ENCODE data around the gene WDFY3. TPM values are rescaled to one million over a fixed set of nuclear protein-coding genes. Genes with fewer than 3 reads are reported as not detected.

WDFY3 gene
- total and polyA plus RNA-seq, 8 donors, result 3.2 to 163 (median 28.4) TPM

DNA sequence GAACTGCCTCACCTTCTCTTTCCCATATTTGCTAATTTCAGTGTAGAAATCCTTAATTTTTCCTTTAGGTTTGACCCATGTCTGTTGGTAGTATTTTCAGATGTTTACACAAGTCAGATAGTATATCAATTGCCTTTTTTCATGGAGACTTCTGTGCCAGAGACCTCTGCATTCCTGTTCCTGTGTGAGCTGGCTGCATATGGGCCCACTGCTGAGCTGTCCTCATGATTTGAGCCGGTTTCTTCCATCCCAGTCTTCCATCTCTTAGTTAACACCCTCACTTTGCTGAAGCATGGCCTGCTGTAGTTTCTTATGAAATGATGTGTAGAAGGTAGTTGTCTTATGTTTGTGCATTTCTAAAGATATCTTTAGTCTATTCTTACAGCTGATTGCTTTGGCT is 343.5 kb downstream of the WDFY3 start:
- TF ChIP-seq POLR2A (IDR thresholded peaks at IDR 0.05) (no peak), POLR2AphosphoS5 (IDR thresholded peaks at IDR 0.05) (no peak)
- TF ChIP-seq, protein P1, sequence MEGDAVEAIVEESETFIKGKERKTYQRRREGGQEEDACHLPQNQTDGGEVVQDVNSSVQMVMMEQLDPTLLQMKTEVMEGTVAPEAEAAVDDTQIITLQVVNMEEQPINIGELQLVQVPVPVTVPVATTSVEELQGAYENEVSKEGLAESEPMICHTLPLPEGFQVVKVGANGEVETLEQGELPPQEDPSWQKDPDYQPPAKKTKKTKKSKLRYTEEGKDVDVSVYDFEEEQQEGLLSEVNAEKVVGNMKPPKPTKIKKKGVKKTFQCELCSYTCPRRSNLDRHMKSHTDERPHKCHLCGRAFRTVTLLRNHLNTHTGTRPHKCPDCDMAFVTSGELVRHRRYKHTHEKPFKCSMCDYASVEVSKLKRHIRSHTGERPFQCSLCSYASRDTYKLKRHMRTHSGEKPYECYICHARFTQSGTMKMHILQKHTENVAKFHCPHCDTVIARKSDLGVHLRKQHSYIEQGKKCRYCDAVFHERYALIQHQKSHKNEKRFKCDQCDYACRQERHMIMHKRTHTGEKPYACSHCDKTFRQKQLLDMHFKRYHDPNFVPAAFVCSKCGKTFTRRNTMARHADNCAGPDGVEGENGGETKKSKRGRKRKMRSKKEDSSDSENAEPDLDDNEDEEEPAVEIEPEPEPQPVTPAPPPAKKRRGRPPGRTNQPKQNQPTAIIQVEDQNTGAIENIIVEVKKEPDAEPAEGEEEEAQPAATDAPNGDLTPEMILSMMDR (IDR thresholded peaks at IDR 0.05), result no peak
- 28 to 69% (median 35%) methylated on average over 1 of the region's 1 CpG for WGBS, 5 donors

More for the DNA sequence above, 343.5 kb downstream of the WDFY3 start:
- Histone ChIP-seq H3K36me3 (peaks cover 0 to 6% (median 0%) of the 10 kb centered on the region in 4 donors), H3K4me3 (no peak overlapping the region), H3K27me3 (no peaks in the 10 kb centered on the region), H3K9me3 (no peaks in the 10 kb centered on the region), H3K4me1 (no peaks in the 10 kb centered on the region), H3K27ac (no peak overlapping the region)
- DNase-seq, result no peak
- intact Hi-C loops (cut with DNase I; ENCODE audit: low total_unique reads), result no loop called here

Small RNAs within 50 kb of the gene (small RNA-seq; reads per million reads assigned to genes)
- gene RN7SL552P, result 0 reads per million in 4 donors
- 0 reads per million in 4 donors for gene RNU6-469P

Measured in stomach (tissue), 9 donors.